GM23248 (cell line): Measurements from ENCODE around the gene NFKBIL1. TPM values are rescaled to one million over a fixed set of nuclear protein-coding genes. Genes with fewer than 3 reads are reported as not detected.
"Not testable (repeated sequence)": the region's sequence is repeated elsewhere in the genome, so short reads cannot be mapped to it uniquely, and the experiment has no call there.

Experiments
- DNase-seq: peaks from one replicate; pipeline ENCODE4 v3.0.0-alpha.2; 2015
- H2AFZ ChIP-seq: fragments of 200-600 bp; sonication (generic); 2 replicates; pipeline ENCODE4 v1.6.1; 2016; ENCODE audit warnings: antibody characterized with exemption
- H3F3A ChIP-seq: fragments of 200-600 bp; sonication (generic); 2 replicates; pipeline ENCODE4 v1.6.1; 2016; ENCODE audit warnings: mild to moderate bottlenecking, antibody characterized with exemption, mixed run types; ENCODE audit not compliant: insufficient read depth
- H3K27ac ChIP-seq: fragments of 200-600 bp; sonication (generic); 2 replicates; pipeline ENCODE4 v1.5.1; 2016; ENCODE audit warnings: mild to moderate bottlenecking
- H3K27me3 ChIP-seq: fragments of 200-600 bp; sonication (generic); replicated peaks from 2 replicates; pipeline ENCODE4 v1.6.1; 2016; ENCODE audit warnings: mild to moderate bottlenecking; ENCODE audit not compliant: insufficient read depth
- H3K36me3 ChIP-seq: fragments of 200-600 bp; sonication (generic); 2 replicates; pipeline ENCODE4 v1.6.1; 2016; ENCODE audit warnings: low read depth, mild to moderate bottlenecking
- H3K4me1 ChIP-seq: fragments of 200-600 bp; sonication (generic); 2 replicates; pipeline ENCODE4 v1.6.1; 2016; ENCODE audit warnings: mild to moderate bottlenecking; ENCODE audit not compliant: insufficient read depth
- H3K4me2 ChIP-seq: fragments of 200-600 bp; sonication (generic); one replicate; pipeline ENCODE4 v1.6.1; 2016; ENCODE audit warnings: mild to moderate bottlenecking; ENCODE audit not compliant: unreplicated experiment
- H3K4me3 ChIP-seq: fragments of 200-600 bp; sonication (generic); 2 replicates; pipeline ENCODE4 v1.5.1; 2016; ENCODE audit warnings: mild to moderate bottlenecking
- H3K79me2 ChIP-seq: fragments of 200-600 bp; sonication (generic); 2 replicates; pipeline ENCODE4 v1.6.1; 2016; ENCODE audit warnings: mild to moderate bottlenecking; ENCODE audit not compliant: insufficient read depth
- H3K9ac ChIP-seq: fragments of 200-600 bp; sonication (generic); 2 replicates; pipeline ENCODE4 v1.6.1; 2016; ENCODE audit warnings: mild to moderate bottlenecking
- H3K9me2 ChIP-seq: fragments of 200-600 bp; sonication (generic); 2 replicates; pipeline ENCODE4 v1.6.1; 2016; ENCODE audit warnings: mixed run types, mild to moderate bottlenecking, moderate library complexity; ENCODE audit not compliant: insufficient read depth
- H3K9me3 ChIP-seq: fragments of 200-600 bp; sonication (generic); one replicate; pipeline ENCODE4 v1.6.1; 2017; ENCODE audit warnings: low read depth
- H4K20me1 ChIP-seq: fragments of 200-600 bp; sonication (generic); 2 replicates; pipeline ENCODE4 v1.6.0; 2016; ENCODE audit not compliant: insufficient read depth
- EZH2 ChIP-seq: fragments of 200-600 bp; sonication (generic); IDR thresholded peaks from 2 replicates; pipeline ENCODE4 v1.6.1; 2018; ENCODE audit warnings: antibody characterized with exemption, mild to moderate bottlenecking; ENCODE audit not compliant: insufficient read depth, poor library complexity, severe bottlenecking
- EZH2phosphoT487 ChIP-seq: fragments of 200-600 bp; sonication (generic); IDR thresholded peaks from 2 replicates; pipeline ENCODE4 v1.6.1; 2018; ENCODE audit warnings: antibody characterized with exemption, moderate library complexity, mild to moderate bottlenecking, low read depth; ENCODE audit not compliant: insufficient read depth
- WGBS, 2 experiments: methylation state at CpG; one replicate each; pipeline ENCODE4 v1.1.6; 2015 to 2017; ENCODE audit warnings: low lambda C conversion rate in 2 of 2, low coverage in 1 of 2; ENCODE audit errors: missing lambda C conversion rate in 2 of 2; 5-methylcytosine and 5-hydroxymethylcytosine counted together
- in situ Hi-C: fragments of 300-500 bp; cut with MboI; formaldehyde crosslinking; loops from 2 replicates; pipeline ENCODE4 v1.15.0; 2020
- polyA plus RNA-seq: library from polyadenylated mRNA; unstranded; fragments of >200 nt; fragmentation: Nextera tagmentation; extraction: Ambion mirVana; gene quantifications from 2 replicates; pipeline ENCODE4 v1.2.1, GENCODE V29; 2016
- total RNA-seq: library from RNA; depleted of rRNA; stranded (reverse); fragments of >200 nt; shearing (Covaris generic); gene quantifications from 2 replicates; pipeline ENCODE4 v1.2.3, GENCODE V29; 2014

The NFKBIL1 gene
- total and polyA plus RNA-seq, 2 experiments from 2014 or later, result 12.3 to 20.4 TPM

GRCh38 chr6:31547727-31548543 is 527 bp downstream of the NFKBIL1 start:
- WGBS, 2 experiments, result 83 to 84% methylated on average over 23 to 24 of the region's 24 CpGs
- peak overlapping the region; percentile 88 for H2AFZ ChIP-seq
- H3K4me2 ChIP-seq, result peak overlapping the region; percentile 91
- in situ Hi-C loops, result no loop called here
- no peaks in the 10 kb centered on the region for H3K9me3 ChIP-seq
- H3K4me1 ChIP-seq, result peaks cover 10% of the 10 kb centered on the region; the same call in 1 of the 2 replicates
- peak overlapping the region; percentile 88 for H3K4me3 ChIP-seq
- H3K36me3 ChIP-seq, result peaks cover 9% of the 10 kb centered on the region; the same call in 1 of the 2 replicates
- H3K27me3 ChIP-seq, result no peaks in the 10 kb centered on the region
- H3K79me2 ChIP-seq, result peaks cover 58% of the 10 kb centered on the region
- H3F3A ChIP-seq, result peaks cover 4% of the 10 kb centered on the region; the same call in 1 of the 2 replicates
- no peak for DNase-seq
- peak overlapping the region; percentile 75 for H3K27ac ChIP-seq
- no peaks in the 10 kb centered on the region for H4K20me1 ChIP-seq
- H3K9me2 ChIP-seq, result no peaks in the 10 kb centered on the region
- H3K9ac ChIP-seq, result peak overlapping the region; percentile 95
- TF ChIP-seq EZH2 (no peak), EZH2phosphoT487 (no peak)

GRCh38 chr6:31548544-31548873 is 1.1 kb downstream of the NFKBIL1 start:
- TF ChIP-seq EZH2 (no peak), EZH2phosphoT487 (no peak)
- H3K4me2 ChIP-seq, result peak overlapping the region; percentile 91
- no peak overlapping the region for H3K27ac ChIP-seq
- peak overlapping the region; percentile 95; the same call in 1 of the 2 replicates for H3K9ac ChIP-seq
- no peaks in the 10 kb centered on the region for H4K20me1 ChIP-seq
- no peaks in the 10 kb centered on the region for H3K9me3 ChIP-seq
- no peak overlapping the region for H2AFZ ChIP-seq
- H3K4me3 ChIP-seq, result peak overlapping the region; percentile 88
- in situ Hi-C loops, result no loop called here
- H3K9me2 ChIP-seq, result no peaks in the 10 kb centered on the region
- H3K27me3 ChIP-seq, result no peaks in the 10 kb centered on the region
- no peak for DNase-seq
- peaks cover 15% of the 10 kb centered on the region; the same call in 1 of the 2 replicates for H3K36me3 ChIP-seq
- peaks cover 4% of the 10 kb centered on the region; the same call in 1 of the 2 replicates for H3F3A ChIP-seq
- peaks cover 58% of the 10 kb centered on the region for H3K79me2 ChIP-seq
- WGBS, 2 experiments, result 96 to 98% methylated on average over 2 of the region's 2 CpGs
- peaks cover 10% of the 10 kb centered on the region; the same call in 1 of the 2 replicates for H3K4me1 ChIP-seq

GRCh38 chr6:31551371-31551770 is 4.0 kb downstream of the NFKBIL1 start:
- H3K27me3 ChIP-seq, H3K9me2 ChIP-seq, H3K4me3 ChIP-seq, H2AFZ ChIP-seq, H3K9me3 ChIP-seq, in situ Hi-C loops, H3K27ac ChIP-seq, H3F3A ChIP-seq, H4K20me1 ChIP-seq, H3K9ac ChIP-seq, H3K4me2 ChIP-seq: not testable (repeated sequence)
- Histone ChIP-seq H3K36me3 (peaks cover 28% of the 10 kb centered on the region), H3K4me1 (peaks cover 10% of the 10 kb centered on the region; the same call in 1 of the 2 replicates), H3K79me2 (peaks cover 71% of the 10 kb centered on the region)
- peak; percentile 60 for DNase-seq
- 70 to 73% methylated on average over 5 of the region's 5 CpGs for WGBS, 2 experiments

GRCh38 chr6:31556307-31556706 is 8.9 kb downstream of the NFKBIL1 start:
- Histone ChIP-seq H3K79me2 (peaks cover 32% of the 10 kb centered on the region), H2AFZ (no peak overlapping the region), H3K9me2 (no peaks in the 10 kb centered on the region), H3K9ac (no peak overlapping the region), H3K27me3 (no peaks in the 10 kb centered on the region), H3F3A (peaks cover 26% of the 10 kb centered on the region), H3K36me3 (peaks cover 22% of the 10 kb centered on the region), H3K9me3 (no peaks in the 10 kb centered on the region), H3K4me2 (no peak overlapping the region), H4K20me1 (no peaks in the 10 kb centered on the region), H3K4me1 (peaks cover 30% of the 10 kb centered on the region), H3K4me3 (no peak overlapping the region), H3K27ac (no peak overlapping the region)
- DNase-seq, result no peak
- WGBS, 2 experiments, result 87 to 93% methylated on average over 3 of the region's 3 CpGs
- TF ChIP-seq EZH2phosphoT487 (no peak), EZH2 (no peak)
- in situ Hi-C loops, result no loop called here
